Left renal pelvis (tissue), 4 donors: ENCODE results near the gene TTLL9. TPM values are rescaled to one million over a fixed set of nuclear protein-coding genes. Genes with fewer than 3 reads are reported as not detected.
"Not testable (repeated sequence)": the region's sequence is repeated elsewhere in the genome, so short reads cannot be mapped to it uniquely, and the experiment has no call there.

Source experiments
- DNase-seq, 4 donors: peaks; one replicate each; pipeline ENCODE4 v3.0.0-alpha.2; 2013; ENCODE audit warnings: low read depth in 4 of 4, low spot score in 3 of 4
- polyA plus RNA-seq, 4 donors: library from polyadenylated mRNA; unstranded; fragments of 120-200 nt; gene quantifications; one replicate each; pipeline ENCODE4 v1.2.1, GENCODE V29; 2013; ENCODE audit not compliant: insufficient read length in 4 of 4

The TTLL9 gene
- polyA plus RNA-seq, result 1 to 10 TPM in 3 of 4 donors, under 1 TPM in 1; 0.48 to 6.2 (median 2.5) TPM

GRCh38 chr20:31869942-31870725 is at the start of gene TTLL9, which contains the start of gene DUSP15:
TTLL9 (plus strand) TSS chr20:31870634; CDS start chr20:31871127, 493 bp downstream.
DUSP15 (minus strand) TSS chr20:31870527; CDS start chr20:31870337, 190 bp downstream.
- DNase-seq, result peak in 1 of 4 donors; percentile 35

GRCh38 chr20:31821427-31821826 is 49.0 kb upstream of the TTLL9 start:
- no peak for DNase-seq

DNA sequence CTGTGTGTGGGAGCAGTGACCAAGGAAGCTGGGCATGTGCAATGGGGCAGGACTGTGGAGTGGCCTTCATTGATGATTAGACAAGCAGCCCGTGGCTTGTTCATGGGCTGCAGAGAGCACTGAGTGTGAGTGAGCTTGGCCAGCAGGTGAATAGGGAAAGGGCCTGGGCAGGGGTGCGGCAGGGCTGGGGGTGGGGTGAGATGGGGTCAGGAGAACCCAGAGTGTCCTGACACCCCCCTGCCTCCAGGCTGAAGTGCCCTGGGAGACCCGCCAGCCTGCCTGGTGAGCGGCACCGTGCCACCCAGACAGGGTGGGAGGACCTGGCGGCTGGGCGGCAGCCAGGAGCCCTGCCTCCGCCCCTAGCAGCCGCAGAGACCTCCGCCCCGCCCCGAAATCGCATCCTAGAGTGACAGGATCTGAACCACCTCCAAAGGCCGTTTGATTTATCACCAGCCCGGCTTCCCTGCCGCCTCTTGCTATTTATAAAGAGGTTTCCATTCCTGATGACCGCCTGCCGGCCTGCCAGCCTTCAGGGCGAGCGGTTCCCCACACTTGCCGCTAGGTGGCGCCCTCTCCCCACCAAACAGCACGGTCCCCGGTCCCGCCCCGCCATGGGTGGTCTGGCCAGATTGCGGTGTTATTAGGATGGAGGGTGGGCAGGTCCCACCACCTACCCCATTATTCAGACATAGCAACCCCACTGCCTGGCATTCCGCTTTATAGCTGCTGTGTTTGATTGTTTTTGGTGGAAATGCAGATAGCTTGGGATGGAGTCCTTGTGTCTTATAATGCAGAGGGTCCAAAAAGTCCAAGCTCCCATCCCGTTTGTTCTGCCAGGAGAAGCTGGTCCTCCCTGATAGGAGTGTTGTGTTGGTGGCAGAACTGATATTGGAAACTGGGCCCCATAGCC is 47.8 kb upstream of the TTLL9 start:
- DNase-seq, result peak; percentile 47 to 78 (median 62)

- DNase-seq, result no peak
Measured at GRCh38 chr20:31823360-31824124, 46.9 kb upstream of the TTLL9 start.

DNA sequence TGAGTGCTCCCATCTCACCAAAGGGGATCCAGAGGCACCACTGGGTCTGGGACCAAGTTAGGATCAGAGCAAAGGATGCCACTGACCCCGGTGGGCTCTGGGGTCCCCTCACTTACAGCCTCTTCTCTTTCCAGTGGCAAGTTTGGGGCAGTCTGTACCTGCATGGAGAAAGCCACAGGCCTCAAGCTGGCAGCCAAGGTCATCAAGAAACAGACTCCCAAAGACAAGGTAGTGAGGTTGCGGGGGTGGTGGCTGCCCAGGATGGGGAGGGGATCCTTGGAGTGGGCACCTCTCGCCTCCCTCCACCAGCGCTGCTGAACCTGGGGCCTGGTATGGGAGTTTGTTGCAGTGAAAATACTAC is 46.3 kb upstream of the TTLL9 start:
- no peak for DNase-seq

DNA sequence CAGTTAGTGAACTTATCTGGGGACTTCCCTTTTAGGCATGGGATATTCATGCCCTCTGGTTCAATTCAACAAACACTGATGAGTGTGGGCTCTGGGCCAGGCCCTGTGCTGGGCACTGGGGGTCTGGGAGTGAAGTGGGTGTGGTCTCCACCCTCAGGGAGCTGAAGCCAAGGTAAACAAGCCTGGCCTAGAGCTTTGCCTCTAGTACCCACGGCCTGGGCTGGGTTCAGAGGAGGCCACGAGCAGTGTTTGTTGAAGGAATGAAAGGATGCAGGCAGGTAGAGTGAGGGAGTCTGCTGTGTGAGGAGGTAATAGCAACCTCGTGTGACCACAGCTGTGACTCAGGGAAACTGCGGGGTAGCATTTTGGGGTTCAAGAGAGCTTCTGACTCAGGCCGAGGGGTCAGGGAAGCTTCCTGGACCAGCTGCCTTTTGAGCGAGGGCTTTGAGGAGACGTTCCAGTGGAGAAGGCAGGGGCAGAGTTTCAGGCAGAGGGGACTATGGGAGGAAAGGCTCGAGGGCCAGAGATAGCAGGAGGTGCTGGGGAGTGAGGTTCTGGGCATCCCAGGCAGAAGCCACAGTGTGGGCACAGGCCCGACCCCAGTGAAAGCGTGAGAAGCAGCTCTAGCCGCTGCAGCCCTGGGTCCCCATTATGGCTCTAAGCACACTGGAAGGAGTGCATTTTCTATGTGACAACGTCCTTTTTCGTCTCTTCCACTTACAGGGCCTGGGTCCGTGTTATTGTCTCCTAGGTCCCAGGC is 45.7 kb upstream of the TTLL9 start:
- DNase-seq, result no peak

DNA sequence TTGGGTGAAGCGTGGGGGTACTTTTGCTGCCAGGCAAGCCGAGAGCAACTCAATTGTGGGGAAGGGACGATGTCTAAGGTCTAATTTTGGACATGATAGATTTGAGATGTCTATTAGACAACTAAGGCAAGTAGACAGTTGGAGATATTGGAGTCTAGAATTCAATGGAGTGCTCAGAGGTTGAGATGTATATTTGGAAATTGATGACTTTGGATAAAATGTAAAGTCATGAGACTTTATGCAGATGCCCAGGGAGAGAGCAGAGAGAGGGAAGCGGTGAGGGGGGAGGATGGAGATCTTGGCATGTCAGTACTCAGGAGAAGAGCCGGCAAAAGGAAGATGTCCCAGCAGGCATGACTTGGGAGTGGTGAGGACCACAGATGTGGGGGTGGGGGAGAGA is 44.4 kb upstream of the TTLL9 start:
- DNase-seq, result no peak

GRCh38 chr20:31827059-31827458 is 43.4 kb upstream of the TTLL9 start:
- no peak for DNase-seq

- DNase-seq, result not testable (repeated sequence)
Measured at GRCh38 chr20:31828016-31828415, 42.4 kb upstream of the TTLL9 start.

DNA sequence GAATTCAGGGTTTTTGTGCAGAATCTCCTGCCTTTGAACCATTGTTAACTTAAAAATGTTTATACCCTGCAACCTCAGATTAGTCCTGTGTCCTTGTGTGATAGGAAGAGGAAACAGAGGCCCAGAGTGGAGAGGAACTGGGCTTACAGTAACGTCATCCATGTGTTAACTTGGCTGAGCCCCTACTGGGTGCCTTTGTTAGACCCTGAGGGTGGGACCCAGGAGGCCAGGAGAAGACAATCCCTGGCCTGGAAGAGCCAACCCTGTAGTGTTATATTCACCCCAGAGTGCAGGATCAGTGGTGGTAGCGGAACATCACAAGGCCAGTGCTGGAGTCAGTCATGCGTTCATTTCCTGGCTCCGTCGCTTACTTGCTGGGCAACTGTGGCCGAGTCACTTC is 40.7 kb upstream of the TTLL9 start:
- no peak for DNase-seq

DNA sequence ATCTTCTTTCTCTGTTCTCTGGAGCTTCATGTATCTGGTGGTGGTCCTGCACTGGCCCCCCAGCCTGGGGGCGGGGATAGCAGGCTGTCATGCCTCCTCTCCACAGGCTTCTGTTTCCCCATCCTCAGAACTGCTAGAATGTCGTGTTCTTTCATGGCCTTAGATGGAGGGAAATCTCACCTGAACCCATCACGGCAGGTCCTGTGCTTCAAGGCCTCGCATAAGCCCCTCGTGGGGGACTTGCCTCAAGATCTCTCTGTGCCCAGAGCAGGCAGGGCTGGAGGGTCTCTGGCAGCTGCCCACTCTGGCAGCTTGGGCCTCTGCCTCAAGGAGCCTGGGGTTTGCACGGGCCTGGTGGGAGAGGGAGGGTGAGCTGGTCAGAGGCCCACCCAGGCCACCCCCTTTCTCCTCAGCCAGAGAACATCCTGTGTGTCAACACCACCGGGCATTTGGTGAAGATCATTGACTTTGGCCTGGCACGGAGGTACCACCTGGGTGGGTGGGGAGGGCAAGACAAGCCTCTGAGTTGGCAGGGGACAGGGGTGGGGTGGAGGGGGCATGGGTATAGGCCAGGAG is 39.9 kb upstream of the TTLL9 start:
- no peak for DNase-seq

GRCh38 chr20:31831211-31831610 is 39.2 kb upstream of the TTLL9 start:
- DNase-seq, result no peak

- no peak for DNase-seq
Measured at GRCh38 chr20:31831771-31832306, 38.6 kb upstream of the TTLL9 start.

DNA sequence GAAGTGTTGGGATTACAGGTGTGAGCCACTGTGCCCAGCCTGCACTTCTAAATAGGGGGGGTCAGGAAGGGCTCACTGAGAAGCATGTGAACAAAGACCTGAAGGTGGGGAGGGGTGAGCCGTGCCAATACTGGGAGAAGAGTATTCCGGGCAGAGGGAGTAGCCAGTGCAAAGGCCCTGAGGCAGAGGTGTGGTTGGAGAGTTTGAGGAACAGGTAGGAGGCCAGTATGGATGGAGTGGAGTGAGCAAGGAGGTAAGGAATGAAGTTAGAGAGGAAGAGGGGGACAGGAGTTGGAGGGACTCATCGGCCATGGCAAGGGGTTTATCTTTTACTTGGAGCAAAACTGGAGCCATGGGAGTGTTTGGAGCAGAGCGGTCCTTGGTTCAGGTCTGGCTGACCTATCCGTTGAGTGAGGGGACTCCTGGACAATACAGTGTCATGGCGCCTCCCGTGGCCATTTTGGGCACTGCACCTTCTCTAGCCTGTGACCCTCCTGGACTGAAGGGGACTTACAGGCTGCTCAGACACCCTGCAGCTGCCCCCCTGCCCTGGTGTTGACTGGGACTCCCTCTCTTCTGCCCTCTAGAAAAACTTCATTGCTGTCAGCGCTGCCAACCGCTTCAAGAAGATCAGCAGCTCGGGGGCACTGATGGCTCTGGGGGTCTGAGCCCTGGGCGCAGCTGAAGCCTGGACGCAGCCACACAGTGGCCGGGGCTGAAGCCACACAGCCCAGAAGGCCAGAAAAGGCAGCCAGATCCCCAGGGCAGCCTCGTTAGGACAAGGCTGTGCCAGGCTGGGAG is 37.1 kb upstream of the TTLL9 start:
- DNase-seq, result peak in 1 of 4 donors; percentile 42

DNA sequence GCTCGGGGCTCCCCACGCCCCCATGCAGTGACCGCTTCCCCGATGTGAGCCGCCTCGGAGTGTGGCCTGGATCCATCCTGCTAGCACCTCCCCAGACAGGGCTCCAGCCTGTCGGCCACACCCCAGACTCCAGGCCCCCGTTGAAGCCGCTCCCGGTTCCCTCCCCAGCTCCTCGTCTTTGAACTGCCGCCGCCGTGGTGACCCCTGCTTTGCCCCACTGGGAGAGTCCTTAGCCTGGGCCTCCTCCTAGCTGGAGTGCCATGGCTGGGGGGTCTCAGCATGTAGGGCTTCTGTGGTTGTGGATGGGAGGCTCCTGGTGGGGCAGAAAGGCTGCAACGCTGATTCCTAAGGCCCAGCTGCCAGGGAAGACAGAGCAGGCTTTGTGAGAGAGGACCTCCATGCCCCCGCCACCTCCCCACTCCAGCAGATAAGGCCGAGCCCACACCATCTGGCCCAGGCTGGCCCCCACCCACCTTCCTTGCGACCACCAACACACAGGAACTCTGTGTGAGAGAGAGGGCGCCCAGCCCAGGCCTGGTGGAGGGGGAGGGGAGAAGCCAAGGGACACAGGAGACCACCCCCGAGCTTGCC is 36.4 kb upstream of the TTLL9 start:
- no peak for DNase-seq

- DNase-seq, result no peak
Measured at GRCh38 chr20:31835554-31835953, 34.9 kb upstream of the TTLL9 start.

- no peak for DNase-seq
Measured at GRCh38 chr20:31835977-31836852, 34.2 kb upstream of the TTLL9 start.
